SW 1271 (cell line): ENCODE results near the gene IFITM10.

Source experiments
- DNase-seq, 2 experiments: peaks; one replicate each; lab custom pipeline; 2025; lab: John Stamatoyannopoulos, UW

The IFITM10 gene

GRCh38 chr11:1751531-1751921, 1.1 kb upstream of the IFITM10 start:
- no peak for DNase-seq

GRCh38 chr11:1750840-1751530, 590 bp upstream of the IFITM10 start:
- DNase-seq = no peak

DNA sequence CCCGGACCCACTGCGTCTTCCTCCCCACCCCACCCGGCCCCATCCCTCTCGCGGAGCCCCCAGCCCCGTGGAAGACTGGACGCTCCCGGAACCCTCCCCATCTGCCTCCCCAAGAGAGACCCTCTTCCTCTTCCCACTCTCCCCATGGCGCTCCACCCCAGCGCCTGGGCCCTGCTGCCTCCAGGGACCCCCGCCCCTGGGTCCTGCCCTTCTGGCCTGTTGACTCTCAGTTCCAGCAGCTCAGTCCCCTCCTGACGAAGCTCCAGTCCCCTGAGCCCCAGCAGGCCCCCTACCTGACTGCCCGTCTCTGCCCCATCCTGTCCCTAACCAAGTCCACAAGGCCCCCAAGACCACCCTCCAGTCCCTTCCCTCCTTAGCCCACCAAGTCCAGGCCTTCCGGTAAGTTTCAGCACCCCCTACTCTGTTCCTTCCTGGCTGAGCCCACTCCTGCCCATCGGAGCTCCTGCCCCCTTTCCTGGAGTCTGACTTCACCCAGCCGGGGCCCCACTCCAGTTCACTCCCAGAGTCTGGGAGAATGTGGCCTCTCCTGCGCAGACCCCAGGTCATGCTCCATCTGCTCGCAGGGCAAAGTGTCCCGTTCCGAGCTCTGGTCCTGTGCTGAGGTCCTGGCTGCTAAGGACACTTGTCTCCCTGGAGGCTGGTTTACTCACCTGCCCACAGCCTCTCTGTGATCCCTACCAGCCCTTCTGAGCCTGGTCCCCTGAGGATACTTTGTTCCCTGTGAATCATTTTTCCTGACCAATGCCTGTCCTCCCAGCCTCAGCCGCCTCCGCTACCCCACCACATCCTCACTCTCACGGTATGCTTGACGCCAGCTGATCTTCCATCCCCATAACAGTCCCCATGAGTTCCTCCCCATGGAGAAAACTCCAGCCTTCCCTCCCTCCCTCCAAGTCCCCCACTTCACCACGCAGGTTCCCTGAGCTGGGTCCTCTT, 722 bp downstream of the IFITM10 start:
- DNase-seq = no peak

DNA sequence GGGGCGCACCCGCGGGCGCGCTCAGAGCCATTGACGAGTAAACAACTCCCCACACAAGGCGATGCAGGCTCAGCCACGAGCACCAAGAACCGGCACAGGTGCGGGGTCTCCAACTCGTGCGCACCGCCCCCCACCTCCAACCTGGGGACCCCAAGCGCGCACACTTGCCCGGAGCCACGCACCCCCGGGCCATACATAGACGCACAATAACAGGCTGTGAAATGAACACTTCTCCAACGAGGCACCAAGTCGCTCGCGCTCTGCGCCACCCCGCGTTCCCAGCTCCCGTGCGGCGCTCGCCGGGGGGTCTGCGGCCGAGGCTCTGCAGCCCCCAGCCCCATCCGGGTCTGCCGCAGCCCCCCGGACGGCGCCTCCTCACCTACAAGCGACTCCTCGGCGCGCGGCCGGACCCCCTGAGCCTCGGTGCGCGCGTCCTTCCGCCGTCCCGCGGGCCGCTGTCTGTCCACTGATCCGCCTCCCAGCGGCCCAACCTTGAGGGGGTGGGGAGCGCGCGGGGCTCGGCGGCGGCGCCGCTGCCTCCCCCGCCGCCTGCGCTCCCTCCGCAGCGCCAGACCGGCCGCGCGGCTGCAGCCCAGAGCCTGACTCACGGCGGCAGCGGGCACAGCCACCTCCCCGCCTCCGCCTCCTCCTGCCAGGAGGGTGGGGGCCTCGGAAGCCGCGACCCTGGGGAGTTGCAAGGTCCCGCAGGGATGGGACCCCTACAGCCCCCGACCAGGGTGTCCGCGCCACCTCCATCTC, 1.6 kb downstream of the IFITM10 start:
- no peak for DNase-seq

DNA sequence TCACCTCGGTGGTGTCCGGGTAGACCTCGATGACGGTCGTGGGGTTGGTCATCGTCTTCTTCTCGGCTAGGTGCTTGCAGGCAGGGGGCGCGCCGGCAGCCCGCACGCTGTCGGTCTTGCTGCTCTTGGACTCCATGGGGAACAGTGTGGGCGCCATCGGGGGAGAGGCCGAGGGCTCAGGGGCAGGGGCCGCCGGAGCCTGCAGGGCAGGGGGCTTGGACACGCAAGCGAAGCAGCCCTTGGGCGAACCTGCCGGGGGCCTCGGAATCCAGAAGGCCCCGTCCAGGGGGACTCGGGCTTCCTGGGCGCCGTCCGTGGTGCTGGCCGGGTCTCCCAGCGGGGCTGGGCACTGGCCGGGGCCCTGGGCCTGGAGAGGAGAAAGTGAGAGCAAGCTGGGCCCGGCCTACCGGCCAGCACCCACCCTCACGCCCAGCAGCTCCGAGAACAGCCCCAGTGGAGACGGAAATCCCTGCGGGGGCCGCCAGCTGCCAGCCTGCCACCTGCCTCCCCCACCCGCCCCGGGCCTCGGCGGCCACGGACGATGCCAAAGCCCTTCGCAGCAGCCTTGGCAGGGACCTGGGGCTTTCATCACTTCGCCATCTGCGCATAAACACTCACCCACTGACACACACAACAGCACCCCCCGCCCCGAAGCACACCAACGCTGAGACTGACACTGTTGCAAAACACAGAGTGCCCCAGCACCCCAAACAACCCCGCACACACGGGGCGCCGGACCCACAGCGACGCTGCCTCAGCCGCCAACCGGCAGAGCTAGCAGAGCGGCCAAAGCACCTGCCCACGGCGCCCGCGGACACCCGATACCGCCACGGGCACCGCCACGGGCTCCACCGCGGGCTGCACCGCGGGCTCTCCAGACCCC, 2.4 kb downstream of the IFITM10 start:
- DNase-seq = no peak

DNA sequence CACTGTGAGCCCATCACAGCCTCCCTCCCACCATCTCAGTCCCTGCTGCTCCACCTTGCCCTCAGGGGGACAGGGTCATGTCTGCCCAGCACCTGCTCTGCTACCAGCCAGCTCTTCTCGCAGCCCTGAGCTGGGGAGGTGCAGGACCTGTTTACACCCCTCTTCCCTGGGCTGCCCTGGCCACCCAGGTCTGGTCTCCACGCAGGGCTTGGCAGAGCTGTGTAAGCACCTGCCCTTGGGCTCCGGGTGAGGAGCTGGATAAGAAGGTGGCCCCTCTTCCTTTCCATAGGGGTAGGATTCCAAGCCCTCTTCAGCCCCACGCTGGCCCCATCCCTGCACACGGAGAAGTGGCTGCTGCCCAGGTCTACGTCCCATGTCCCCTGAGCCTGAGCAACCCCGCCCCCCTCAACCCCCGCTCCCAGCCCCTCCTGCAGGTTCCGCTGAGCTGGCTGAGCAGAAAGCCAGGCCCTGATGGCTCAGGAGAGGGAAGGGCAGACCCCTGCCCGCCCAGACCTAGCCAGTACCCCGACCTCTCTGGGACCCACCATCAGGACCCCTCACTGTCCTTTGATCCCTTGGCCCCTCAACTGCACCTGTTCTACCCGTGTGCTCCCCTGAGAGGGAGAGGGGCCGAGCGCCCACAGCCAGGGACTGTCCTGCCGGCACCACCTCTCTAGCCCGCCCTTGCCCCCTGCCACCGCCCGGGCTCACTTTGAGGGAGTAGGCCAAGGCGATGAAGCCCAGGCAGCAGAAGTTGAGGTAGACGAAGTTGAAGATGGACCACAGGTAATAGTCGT, 3.2 kb downstream of the IFITM10 start:
- DNase-seq = no peak

DNA sequence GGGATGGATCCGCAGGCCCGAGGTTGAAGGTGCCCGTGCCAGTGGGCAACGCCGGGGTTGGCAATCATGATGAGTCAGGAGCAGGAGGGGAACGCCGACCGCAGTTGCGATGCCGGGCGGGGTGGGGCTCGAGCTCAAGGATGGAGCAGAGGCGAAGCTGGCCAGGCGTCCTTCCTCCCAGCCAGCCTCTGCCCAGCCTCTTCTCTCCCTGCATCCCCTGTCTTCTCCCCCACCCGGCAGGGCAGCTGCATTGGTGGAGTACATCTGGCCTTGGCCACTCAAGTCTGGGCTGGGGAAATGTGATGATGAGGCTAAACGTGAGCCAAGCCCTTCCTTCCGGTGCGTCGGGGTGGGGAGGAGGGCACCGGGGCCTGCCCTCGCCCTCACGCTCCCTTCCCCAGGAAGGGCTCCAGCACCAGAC, 3.9 kb downstream of the IFITM10 start:
- DNase-seq = no peak

DNA sequence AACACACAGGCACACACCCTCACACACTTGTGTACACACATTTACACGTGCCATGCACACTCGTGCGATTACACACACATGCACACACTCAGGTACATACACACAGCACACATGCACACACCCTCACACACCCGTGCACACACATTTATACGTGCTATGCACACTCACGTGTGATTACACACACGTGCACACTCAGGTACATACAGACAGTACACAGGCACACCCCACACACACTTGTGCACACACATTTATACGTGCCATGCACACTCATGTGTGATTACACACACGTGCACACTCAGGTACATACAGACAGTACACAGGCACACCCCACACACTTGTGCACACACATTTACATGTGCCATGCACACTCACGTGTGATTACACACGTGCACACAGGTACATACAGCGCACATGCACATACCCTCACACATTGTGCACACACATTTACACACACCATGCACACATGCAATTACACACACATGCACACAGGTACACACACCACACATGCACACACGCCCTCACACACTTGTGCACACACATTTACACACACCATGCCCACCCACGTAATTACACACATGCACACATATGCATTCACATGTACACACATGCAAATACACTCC, 4.6 kb downstream of the IFITM10 start:
- DNase-seq = no peak

GRCh38 chr11:1744891-1745700, 5.3 kb downstream of the IFITM10 start:
- no peak for DNase-seq

DNA sequence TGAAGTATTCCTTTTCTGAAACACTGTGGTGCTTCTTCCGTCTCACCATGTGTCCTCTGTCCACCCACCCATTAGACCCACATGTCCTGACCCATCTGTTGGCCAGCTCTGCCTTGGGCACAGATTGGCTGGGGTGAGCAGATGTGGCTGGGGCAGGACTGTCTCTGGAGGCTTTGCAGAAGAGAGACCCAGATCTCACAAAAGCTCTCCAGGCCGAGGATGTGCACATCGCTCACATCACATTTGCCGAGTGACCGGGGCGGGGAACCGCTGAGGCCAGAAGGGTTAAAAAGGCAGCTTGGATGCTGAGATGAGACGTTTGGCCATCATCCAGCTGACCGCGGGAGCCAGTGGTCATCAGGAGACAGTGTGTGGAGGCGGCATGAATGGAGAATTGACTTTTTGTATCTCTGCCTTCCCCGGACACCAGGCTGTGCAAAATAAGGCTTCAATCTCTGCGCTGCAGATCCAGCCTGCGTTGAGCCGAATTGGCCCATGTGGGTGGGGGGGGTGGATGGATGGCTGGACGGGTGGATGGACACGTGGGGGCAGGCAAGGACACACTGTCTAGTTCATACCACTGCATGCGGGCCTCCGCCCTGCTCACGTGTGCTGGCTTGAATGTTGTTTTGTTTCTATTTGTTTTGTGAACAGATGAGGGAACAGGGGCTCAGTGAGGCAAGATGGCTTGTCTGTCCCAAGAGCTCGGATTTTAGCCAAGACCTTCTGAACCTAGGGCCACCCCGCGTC, 6.1 kb downstream of the IFITM10 start:
- no peak for DNase-seq

- no peak for DNase-seq
Observed at GRCh38 chr11:1743585-1744136, 6.7 kb downstream of the IFITM10 start.

GRCh38 chr11:1742869-1743584, 7.4 kb downstream of the IFITM10 start:
- no peak for DNase-seq

GRCh38 chr11:1742371-1742770, 8.0 kb downstream of the IFITM10 start:
- DNase-seq = no peak

DNA sequence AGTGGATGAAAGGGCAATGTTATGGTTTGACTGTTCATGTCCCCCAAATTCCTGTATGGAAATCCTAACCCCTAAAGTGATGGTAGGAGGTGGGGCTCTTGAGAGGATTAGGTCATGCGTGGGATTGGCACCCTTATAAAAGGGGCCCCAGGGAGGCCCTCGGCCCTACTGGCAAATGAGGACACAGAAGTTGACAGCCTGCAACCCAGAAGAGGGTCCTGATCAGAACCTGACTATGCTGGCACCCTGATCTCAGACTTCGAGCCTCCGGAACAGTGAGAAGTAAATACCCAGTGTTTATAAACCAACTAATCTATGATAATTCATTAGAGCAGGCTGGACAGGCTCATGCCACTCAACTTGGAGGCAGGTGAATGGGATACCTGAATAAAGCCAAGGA, 8.7 kb downstream of the IFITM10 start:
- no peak for DNase-seq

GRCh38 chr11:1740786-1741530, 9.4 kb downstream of the IFITM10 start:
- no peak for DNase-seq

GRCh38 chr11:1739576-1739975, 10.8 kb downstream of the IFITM10 start:
- DNase-seq = no peak

DNA sequence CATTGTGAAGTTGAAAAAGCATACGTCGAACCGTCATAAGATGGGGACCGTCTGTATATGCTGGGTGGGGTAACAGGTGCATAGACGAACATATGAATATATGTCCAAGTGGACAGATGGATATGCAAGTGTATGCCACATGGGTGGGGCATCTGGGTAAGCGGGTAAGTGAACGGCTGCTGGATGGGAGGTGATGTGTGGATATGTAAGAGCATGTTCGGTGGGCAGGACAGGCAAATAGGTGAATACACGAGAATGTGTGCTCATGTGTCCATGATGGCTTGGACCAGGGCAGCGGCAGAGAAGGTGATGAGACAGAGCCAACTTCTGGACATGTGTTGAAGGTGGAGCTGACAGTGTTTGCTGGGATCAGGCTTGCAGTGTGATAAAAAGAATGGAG, 12.0 kb downstream of the IFITM10 start:
- no peak for DNase-seq
